Upper lobe of left lung (tissue), 6 donors: ENCODE results near the gene PIK3R3. TPM values are rescaled to one million over a fixed set of nuclear protein-coding genes. Genes with fewer than 3 reads are reported as not detected.
A peak's percentile ranks its signal among the peaks of the same experiment; 100 is the strongest.

Experiments used
- ATAC-seq, 2 donors: fragments of 200-7000 bp; cut with Tn5 transposase; one replicate each; pipeline ENCODE4 v1.9.1; 2022; ENCODE audit warnings: mild to moderate bottlenecking in 2 of 2, moderate library complexity in 2 of 2; ENCODE audit not compliant: low FRiP score in 2 of 2
- DNase-seq, 2 donors: peaks; one replicate each; pipeline ENCODE4 v3.0.0-alpha.2; 2019 to 2020
- H3K27ac ChIP-seq, 4 donors: fragments of 200-600 bp; sonication (generic); one replicate each; pipeline ENCODE4 v1.5.1; 2016 to 2019
- H3K27me3 ChIP-seq, 4 donors: fragments of 200-600 bp; sonication (generic); one replicate each; pipeline ENCODE4 v1.5.1; 2017 to 2019
- H3K36me3 ChIP-seq, 4 donors: fragments of 200-600 bp; sonication (generic); one replicate each; pipeline ENCODE4 v1.5.1; 2016 to 2019
- H3K4me1 ChIP-seq, 4 donors: fragments of 200-600 bp; sonication (generic); one replicate each; pipeline ENCODE4 v1.5.1; 2018 to 2019
- H3K4me3 ChIP-seq, 4 donors: fragments of 200-600 bp; sonication (generic); one replicate each; pipeline ENCODE4 v1.5.1; 2017 to 2019; ENCODE audit warnings: mild to moderate bottlenecking in 2 of 4, moderate library complexity in 1 of 4
- H3K9me3 ChIP-seq, 4 donors: fragments of 200-600 bp; sonication (generic); one replicate each; pipeline ENCODE4 v1.5.1; 2018 to 2019
- EP300 ChIP-seq, 4 donors: sonication (generic); formaldehyde crosslinking; IDR thresholded peaks; one replicate each; pipeline ENCODE4 v1.5.1; 2017; ENCODE audit warnings: antibody characterized with exemption in 4 of 4, control low read depth in 2 of 4
- POLR2A ChIP-seq, 4 donors: fragments of 450-650 bp; IDR thresholded peaks; one replicate each; pipeline ENCODE4 v1.5.1; 2016 to 2017; ENCODE audit warnings: antibody characterized with exemption in 4 of 4, mild to moderate bottlenecking in 2 of 4
- POLR2AphosphoS5 ChIP-seq, 2 donors: sonication (generic); formaldehyde crosslinking; IDR thresholded peaks; one replicate each; pipeline ENCODE4 v1.5.1; 2017; ENCODE audit warnings: antibody characterized with exemption in 2 of 2
- WGBS, 2 donors: methylation state at CpG; one replicate each; pipeline ENCODE4 v1.1.5; 2017 to 2018; 5-methylcytosine and 5-hydroxymethylcytosine counted together
- total RNA-seq, 6 donors: library from RNA; depleted of rRNA in 4 of 6; stranded (reverse); fragments of >200 nt in 4 of 6; gene quantifications; one replicate each; pipeline versions ENCODE4 v1.1.0 to v1.2.1, GENCODE V29; 2016 to 2021
- TF ChIP-seq, protein P1 (sequence below), 6 experiments: fragments of 450-650 bp in 4 of 6; fragments of 200-600 bp in 2 of 6; sonication (generic) in 2 of 6; IDR thresholded peaks; one replicate each; pipeline ENCODE4 v1.5.1; 2016 to 2019; ENCODE audit warnings: antibody characterized with exemption in 6 of 6
- donor health status: DM: no; HTN: no; CAD: no; lungs with moderate emphysema.
- donor health status: DM: no; HTN: yes; CAD: no; lungs with severe emphysema.

The PIK3R3 gene
- total RNA-seq, 6 donors from 2014 or later, result 11.2 to 43.7 (median 33.0) TPM

DNA sequence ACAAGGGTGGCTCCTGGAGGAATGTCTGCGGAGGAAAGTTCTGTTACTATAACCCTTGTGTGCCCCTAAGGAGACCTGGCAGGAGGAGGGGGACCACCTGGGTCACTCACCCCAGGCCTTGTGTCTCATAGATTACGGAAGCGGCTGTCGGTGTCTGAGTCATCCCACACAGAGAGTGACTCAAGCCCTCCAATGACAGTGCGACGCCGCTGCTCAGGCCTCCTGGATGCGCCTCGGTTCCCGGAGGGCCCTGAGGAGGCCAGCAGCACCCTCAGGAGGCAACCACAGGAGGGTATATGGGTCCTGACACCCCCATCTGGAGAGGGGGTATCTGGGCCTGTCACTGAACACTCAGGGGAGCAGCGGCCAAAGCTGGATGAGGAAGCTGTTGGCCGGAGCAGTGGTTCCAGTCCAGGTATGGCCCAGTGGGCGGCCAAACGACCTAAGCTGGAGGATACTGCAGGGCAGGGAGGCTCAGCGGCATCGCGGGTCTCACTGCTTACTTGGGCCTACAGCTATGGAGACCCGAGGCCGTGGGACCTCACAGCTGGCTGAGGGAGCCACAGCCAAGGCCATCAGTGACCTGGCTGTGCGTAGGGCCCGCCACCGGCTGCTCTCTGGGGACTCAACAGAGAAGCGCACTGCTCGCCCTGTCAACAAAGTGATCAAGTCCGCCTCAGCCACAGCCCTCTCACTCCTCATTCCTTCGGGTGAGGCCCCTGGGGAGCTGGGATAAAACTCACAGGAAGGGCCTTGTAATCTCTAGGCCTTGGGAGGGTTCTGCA lies 101.4 kb downstream of the PIK3R3 start:
- TF ChIP-seq POLR2A (IDR thresholded peaks at IDR 0.05) (no peak), POLR2AphosphoS5 (IDR thresholded peaks at IDR 0.05) (peak in 1 of 2 donors; percentile 4)
- Histone ChIP-seq H3K9me3 (no peaks in the 10 kb centered on the region), H3K36me3 (peaks cover 0 to 60% (median 22%) of the 10 kb centered on the region in 4 donors), H3K4me1 (peaks cover 0 to 2% (median 0%) of the 10 kb centered on the region in 4 donors), H3K27me3 (no peaks in the 10 kb centered on the region), H3K27ac (peak overlapping the region in 1 of 4 donors; percentile 24), H3K4me3 (no peak overlapping the region)
- ATAC-seq, result no peak
- 84 to 89% methylated on average over 5 to 23 of the region's 26 CpGs for WGBS, 2 donors
- peak in 1 of 2 donors; percentile 55 for DNase-seq

DNA sequence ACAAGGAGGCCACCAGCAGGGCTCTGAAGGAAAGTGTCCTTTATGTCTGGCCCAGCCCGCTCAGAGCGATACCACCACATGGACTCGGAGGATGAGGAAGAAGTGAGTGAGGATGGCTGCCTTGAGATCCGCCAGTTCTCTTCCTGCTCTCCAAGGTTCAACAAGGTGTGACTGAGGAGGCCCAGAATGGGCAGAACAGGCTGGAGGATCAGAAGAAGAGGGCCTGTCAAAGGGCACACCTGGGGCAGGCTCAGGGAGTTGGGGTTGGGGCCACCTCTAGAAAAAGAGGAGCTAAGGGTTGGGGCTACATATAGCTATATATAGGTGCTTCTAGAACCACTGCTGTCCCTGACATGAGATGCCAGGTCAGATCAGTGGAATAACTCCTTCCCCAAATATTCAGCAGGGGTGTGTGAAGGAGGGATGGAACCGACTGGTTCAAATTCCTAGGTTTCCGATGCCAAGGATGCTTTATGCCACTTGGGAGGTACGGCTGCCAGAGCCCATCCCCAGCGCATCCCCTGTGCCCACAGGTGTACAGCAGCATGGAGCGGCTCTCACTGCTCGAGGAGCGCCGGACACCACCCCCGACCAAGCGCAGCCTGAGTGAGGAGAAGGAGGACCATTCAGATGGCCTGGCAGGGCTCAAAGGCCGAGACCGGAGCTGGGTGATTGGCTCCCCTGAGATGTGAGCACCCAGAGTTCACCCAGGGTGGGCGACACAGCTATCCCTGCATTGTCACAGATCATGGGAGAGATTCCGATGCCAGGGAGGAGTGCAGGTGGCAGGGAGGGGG lies 102.2 kb downstream of the PIK3R3 start:
- H3K27ac ChIP-seq, result no peak overlapping the region
- H3K36me3 ChIP-seq, result peaks cover 0 to 55% (median 19%) of the 10 kb centered on the region in 4 donors
- 95 to 98% methylated on average over 6 to 18 of the region's 18 CpGs for WGBS, 2 donors
- TF ChIP-seq POLR2A (IDR thresholded peaks at IDR 0.05), result no peak
- TF ChIP-seq EP300 (IDR thresholded peaks at IDR 0.05), result no peak
- TF ChIP-seq, protein P1, sequence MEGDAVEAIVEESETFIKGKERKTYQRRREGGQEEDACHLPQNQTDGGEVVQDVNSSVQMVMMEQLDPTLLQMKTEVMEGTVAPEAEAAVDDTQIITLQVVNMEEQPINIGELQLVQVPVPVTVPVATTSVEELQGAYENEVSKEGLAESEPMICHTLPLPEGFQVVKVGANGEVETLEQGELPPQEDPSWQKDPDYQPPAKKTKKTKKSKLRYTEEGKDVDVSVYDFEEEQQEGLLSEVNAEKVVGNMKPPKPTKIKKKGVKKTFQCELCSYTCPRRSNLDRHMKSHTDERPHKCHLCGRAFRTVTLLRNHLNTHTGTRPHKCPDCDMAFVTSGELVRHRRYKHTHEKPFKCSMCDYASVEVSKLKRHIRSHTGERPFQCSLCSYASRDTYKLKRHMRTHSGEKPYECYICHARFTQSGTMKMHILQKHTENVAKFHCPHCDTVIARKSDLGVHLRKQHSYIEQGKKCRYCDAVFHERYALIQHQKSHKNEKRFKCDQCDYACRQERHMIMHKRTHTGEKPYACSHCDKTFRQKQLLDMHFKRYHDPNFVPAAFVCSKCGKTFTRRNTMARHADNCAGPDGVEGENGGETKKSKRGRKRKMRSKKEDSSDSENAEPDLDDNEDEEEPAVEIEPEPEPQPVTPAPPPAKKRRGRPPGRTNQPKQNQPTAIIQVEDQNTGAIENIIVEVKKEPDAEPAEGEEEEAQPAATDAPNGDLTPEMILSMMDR (IDR thresholded peaks at IDR 0.05), result no peak
- no peak for TF ChIP-seq POLR2AphosphoS5 (IDR thresholded peaks at IDR 0.05)
- no peaks in the 10 kb centered on the region for H3K9me3 ChIP-seq
- ATAC-seq (no peak), DNase-seq (no peak)
- H3K27me3 ChIP-seq, result no peaks in the 10 kb centered on the region
- H3K4me3 ChIP-seq, result no peak overlapping the region
- peaks cover 0 to 2% (median 0%) of the 10 kb centered on the region in 4 donors for H3K4me1 ChIP-seq

DNA sequence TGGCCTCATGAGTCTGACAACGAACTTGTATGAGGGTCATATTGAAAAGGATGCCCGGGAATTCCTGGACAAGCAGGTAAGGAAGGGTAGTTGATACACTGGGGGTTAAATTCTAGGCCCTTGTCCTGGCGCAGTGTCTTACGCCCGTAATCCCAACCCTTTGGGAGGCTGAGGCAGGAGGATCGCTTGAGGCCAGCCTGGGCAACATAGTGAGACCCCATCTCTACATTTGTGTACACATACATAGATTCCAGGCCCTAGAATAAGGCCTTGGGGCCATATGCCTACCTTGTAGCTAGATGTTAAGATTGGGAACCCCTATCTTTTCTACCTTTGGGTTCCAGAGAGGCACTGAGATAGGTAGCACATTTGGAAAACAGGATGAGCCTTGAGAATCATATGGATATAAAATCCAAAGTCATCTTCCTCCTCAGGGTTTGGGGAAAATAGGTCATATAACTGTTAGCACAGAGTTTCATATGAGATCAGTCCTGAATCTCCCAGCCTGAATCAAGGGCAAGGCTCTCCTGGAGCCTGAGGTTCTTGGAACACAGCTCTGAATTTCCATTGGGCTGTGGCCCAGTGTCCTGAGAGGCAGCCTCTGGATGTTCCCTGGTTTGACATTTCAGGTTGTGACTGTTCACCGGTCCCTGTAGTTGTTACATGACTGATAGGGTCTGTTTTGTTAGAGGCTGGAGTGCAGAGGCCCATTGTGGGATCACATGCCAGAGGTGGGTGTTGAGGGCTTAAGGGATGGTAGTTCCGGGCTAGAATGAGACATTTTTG lies 104.4 kb downstream of the PIK3R3 start:
- WGBS, 2 donors, result 91 to 94% methylated on average over 7 to 8 of the region's 8 CpGs
- no peak for DNase-seq

DNA sequence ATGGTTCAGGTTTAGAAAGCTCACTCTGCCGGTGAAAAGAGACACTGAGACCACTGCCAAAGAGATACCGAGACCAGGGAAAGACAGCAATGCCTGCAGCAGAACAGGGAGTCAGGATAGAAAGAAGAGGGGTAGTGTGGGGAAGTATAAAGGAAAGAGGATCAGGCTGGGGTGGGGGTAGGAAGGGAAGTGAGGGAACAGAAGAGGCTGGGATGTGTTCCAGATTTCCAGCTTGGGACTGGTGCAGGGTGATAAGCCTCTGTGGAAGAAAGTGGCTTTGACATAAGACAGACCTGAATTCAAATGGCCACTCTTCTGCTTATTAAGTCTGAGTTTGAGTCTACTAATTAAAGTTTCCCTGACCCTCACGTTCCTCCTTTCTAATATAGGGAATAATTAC lies 105.9 kb downstream of the PIK3R3 start:
- DNase-seq (no peak), ATAC-seq (no peak)
- Histone ChIP-seq H3K27me3 (no peaks in the 10 kb centered on the region), H3K9me3 (no peaks in the 10 kb centered on the region), H3K36me3 (peaks cover 0 to 56% (median 28%) of the 10 kb centered on the region in 4 donors), H3K4me1 (peaks cover 0 to 2% (median 0%) of the 10 kb centered on the region in 4 donors), H3K27ac (no peak overlapping the region), H3K4me3 (no peak overlapping the region)
- 68 to 75% methylated on average over 3 of the region's 3 CpGs for WGBS, 2 donors
- TF ChIP-seq POLR2A (IDR thresholded peaks at IDR 0.05) (no peak), EP300 (IDR thresholded peaks at IDR 0.05) (no peak), POLR2AphosphoS5 (IDR thresholded peaks at IDR 0.05) (no peak)
- TF ChIP-seq, protein P1 (IDR thresholded peaks at IDR 0.05), result no peak

More for the DNA sequence above, 104.4 kb downstream of the PIK3R3 start:
- H3K36me3 ChIP-seq, result peaks cover 0 to 53% (median 26%) of the 10 kb centered on the region in 4 donors
- peaks cover 0 to 2% (median 0%) of the 10 kb centered on the region in 4 donors for H3K4me1 ChIP-seq
- TF ChIP-seq EP300 (IDR thresholded peaks at IDR 0.05) (no peak), POLR2A (IDR thresholded peaks at IDR 0.05) (no peak), POLR2AphosphoS5 (IDR thresholded peaks at IDR 0.05) (no peak)
- TF ChIP-seq, protein P1 (IDR thresholded peaks at IDR 0.05), result no peak
- no peaks in the 10 kb centered on the region for H3K9me3 ChIP-seq
- no peak overlapping the region for H3K27ac ChIP-seq
- no peak overlapping the region for H3K4me3 ChIP-seq
- no peaks in the 10 kb centered on the region for H3K27me3 ChIP-seq
- no peak for ATAC-seq
